Small intestine (tissue), 7 donors: Measurements from ENCODE around the gene ARL6IP4. TPM values are rescaled to one million over a fixed set of nuclear protein-coding genes. Genes with fewer than 3 reads are reported as not detected.

ENCODE experiments used
- DNase-seq, 2 donors: peaks; one replicate each; pipeline versions ENCODE4 v3.0.0 to v3.0.0-alpha.2; 2013
- FAIRE-seq: peaks from 2 replicates; lab custom pipeline; 2012; peaks lifted over from hg19 to GRCh38; lab: Jason Lieb, UNC
- H3K27ac ChIP-seq, 3 donors: one replicate each; pipeline ENCODE4 v1.5.1; 2013; ENCODE audit warnings: low read length in 2 of 3, mild to moderate bottlenecking in 2 of 3, control low read depth in 1 of 3, inconsistent platforms in 1 of 3, low read depth in 1 of 3, moderate library complexity in 1 of 3
- H3K27me3 ChIP-seq, 3 donors: one replicate each; pipeline ENCODE4 v1.6.1; 2013; ENCODE audit warnings: low read length in 3 of 3, inconsistent platforms in 1 of 3; ENCODE audit not compliant: control insufficient read depth in 3 of 3, insufficient read depth in 3 of 3
- H3K36me3 ChIP-seq, 3 donors: one replicate each; pipeline ENCODE4 v1.6.1; 2013; ENCODE audit warnings: low read length in 3 of 3, inconsistent platforms in 1 of 3, low read depth in 1 of 3, mild to moderate bottlenecking in 1 of 3, moderate library complexity in 1 of 3; ENCODE audit not compliant: control insufficient read depth in 3 of 3, insufficient read depth in 2 of 3
- H3K4me1 ChIP-seq, 3 donors: one replicate each; pipeline ENCODE4 v1.6.1; 2013; ENCODE audit warnings: low read length in 2 of 3, inconsistent platforms in 1 of 3, low read depth in 1 of 3, mild to moderate bottlenecking in 1 of 3, moderate library complexity in 1 of 3; ENCODE audit not compliant: control insufficient read depth in 3 of 3, insufficient read depth in 2 of 3
- H3K4me3 ChIP-seq, 3 donors: one replicate each; pipeline ENCODE4 v1.5.1; 2013; ENCODE audit warnings: low read length in 3 of 3, control low read depth in 1 of 3, inconsistent platforms in 1 of 3, low read depth in 1 of 3, mild to moderate bottlenecking in 1 of 3, moderate library complexity in 1 of 3
- H3K9me3 ChIP-seq, 2 donors: one replicate each; pipeline ENCODE4 v1.6.1; 2013; ENCODE audit warnings: low read depth in 1 of 2, low read length in 1 of 2; ENCODE audit not compliant: control insufficient read depth in 2 of 2, insufficient read depth in 1 of 2
- WGBS, 3 donors: extraction: QIAGEN DNeasy Blood & Tissue Kit; methylation state at CpG; one replicate each; pipeline ENCODE4 v1.1.7; 2013; 5-methylcytosine and 5-hydroxymethylcytosine counted together
- polyA plus RNA-seq, 4 donors: library from polyadenylated mRNA; stranded (reverse) in 3 of 4; unstranded in 1 of 4; fragments of 200-250 nt in 3 of 4; fragments of 120-200 nt in 1 of 4; gene quantifications; one replicate each; pipeline versions ENCODE4 v1.2.1 to v1.2.3, GENCODE V29; 2013
- donor health status: healthy with polysubstance abuse.
- donor health status: control.
- donor health status: control.
- donor health status: Bipolar disorder and iron deficiency.
- donor health status: healthy.

ARL6IP4 gene
- polyA plus RNA-seq, 4 donors = 197 to 434 (median 332) TPM

DNA sequence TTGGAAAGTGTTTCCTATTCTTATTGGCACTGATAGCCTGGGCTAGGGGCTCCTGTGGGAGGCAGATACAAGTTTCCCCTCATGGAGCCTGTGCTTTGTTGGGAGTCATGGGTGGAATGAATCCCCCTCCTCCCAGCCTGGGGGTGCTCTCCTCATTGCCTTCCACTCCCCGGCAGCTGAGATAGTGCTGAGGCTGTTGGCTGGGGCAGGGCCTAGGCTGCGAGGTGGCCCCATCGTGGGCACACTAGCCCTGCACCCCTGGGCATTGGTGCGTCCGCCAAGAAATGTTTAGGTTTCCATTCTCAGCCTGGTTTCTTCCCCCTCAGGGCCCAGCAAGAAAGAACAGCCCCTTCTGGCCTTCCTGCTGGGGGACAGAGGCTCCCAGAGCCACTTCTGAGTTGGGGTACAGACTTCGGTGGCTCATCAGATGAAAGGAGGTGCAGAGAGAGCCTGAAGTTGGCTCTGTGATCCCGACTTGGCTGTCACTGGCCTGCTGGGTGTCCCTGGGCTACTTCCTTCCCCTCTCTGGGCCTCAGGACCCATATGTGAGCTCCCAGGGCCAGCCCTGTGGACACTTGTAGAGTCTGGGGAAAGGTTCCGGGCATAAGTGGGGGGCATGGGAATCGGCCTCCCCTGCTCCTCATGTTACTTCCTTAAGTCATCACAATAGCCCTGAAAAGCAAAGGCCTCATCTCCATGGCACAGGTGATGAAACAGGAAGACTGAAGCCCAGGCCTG lies 2.7 kb upstream of the ARL6IP4 start:
- Histone ChIP-seq H3K4me1 (peaks cover 10 to 55% (median 10%) of the 10 kb centered on the region in 3 donors), H3K36me3 (peaks cover 0 to 48% (median 0%) of the 10 kb centered on the region in 3 donors), H3K9me3 (no peaks in the 10 kb centered on the region), H3K27ac (no peak overlapping the region), H3K4me3 (no peak overlapping the region), H3K27me3 (no peaks in the 10 kb centered on the region)
- DNase-seq (no peak), FAIRE-seq (no peak)
- 82 to 92% (median 85%) methylated on average over 9 of the region's 9 CpGs for WGBS, 3 donors

DNA sequence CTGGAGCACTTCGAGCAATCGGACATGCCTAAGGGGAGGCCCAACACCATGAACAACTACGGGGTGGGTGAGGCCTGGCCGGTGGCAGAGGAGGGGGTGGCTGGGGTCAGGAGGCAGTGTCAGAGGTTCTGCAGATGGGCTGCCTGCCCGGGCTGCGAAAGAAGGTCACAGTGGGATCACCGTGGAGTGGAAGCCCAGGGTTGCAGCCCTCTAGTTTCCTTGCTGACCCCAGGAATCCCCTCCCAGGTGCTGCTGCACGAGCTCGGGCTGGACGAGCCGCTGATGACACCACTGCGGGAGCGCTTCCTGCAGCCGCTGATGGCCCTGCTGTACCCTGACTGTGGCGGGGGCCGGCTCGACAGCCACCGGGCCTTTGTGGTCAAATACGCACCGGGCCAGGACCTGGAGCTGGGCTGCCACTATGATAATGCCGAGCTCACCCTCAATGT lies 1.9 kb upstream of the ARL6IP4 start:
- no peak for FAIRE-seq
- Histone ChIP-seq H3K4me3 (no peak overlapping the region), H3K4me1 (peaks cover 10 to 60% (median 10%) of the 10 kb centered on the region in 3 donors), H3K27ac (no peak overlapping the region), H3K9me3 (no peaks in the 10 kb centered on the region), H3K36me3 (peaks cover 0 to 55% (median 0%) of the 10 kb centered on the region in 3 donors), H3K27me3 (no peaks in the 10 kb centered on the region)
- 88 to 91% (median 89%) methylated on average over 19 to 21 of the region's 21 CpGs for WGBS, 3 donors
- DNase-seq = no peak

DNA sequence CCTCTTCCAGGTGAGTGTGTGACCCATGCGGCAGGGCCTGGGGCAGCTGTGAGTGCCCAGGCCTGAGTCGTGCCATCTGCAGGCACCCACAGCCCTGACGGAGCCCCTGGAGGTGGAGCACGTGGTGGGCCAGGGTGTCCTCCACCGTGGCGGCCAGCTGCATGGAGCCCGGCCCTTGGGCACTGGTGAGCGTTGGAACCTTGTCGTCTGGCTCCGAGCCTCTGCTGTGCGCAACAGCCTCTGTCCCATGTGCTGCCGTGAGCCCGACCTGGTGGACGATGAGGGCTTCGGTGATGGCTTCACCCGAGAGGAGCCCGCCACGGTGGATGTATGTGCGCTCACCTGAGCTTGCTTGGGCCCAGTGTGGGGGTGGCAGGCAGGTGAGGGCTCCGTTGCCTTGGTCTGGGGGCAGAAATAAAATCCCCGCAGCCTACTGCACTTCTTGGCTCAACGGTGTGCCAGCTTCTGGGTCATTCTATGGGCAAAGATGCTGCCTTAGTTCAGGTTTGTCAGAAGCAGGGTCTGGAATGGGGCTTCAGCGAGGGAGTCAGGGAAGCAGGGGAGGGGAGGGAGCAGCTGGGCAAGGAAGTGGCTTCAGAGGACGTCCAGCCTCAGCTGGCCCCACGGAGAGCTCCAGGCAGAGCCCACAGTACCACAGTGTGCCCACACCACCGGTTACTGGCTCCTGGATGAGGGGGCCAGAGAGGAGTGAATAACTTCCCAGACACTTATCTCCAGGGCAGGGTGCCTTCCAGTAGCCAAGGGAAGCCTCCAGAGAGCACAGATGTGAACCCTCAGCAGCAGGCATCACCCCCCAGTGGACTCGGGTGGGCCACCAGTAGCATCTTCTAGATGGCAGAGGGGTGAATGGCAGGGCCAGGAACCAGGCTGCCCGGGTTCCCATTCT lies 1.2 kb upstream of the ARL6IP4 start:
- Histone ChIP-seq H3K4me3 (peak overlapping the region in 2 of 3 donors; percentile 91 to 93), H3K9me3 (no peaks in the 10 kb centered on the region), H3K27me3 (no peaks in the 10 kb centered on the region), H3K4me1 (peaks cover 10 to 61% (median 10%) of the 10 kb centered on the region in 3 donors), H3K36me3 (peaks cover 0 to 60% (median 2%) of the 10 kb centered on the region in 3 donors), H3K27ac (peak overlapping the region in 2 of 3 donors; percentile 59 to 85)
- no peak for DNase-seq
- FAIRE-seq = no peak
- WGBS, 3 donors = 71 to 79% (median 75%) methylated on average over 27 to 28 of the region's 28 CpGs

DNA sequence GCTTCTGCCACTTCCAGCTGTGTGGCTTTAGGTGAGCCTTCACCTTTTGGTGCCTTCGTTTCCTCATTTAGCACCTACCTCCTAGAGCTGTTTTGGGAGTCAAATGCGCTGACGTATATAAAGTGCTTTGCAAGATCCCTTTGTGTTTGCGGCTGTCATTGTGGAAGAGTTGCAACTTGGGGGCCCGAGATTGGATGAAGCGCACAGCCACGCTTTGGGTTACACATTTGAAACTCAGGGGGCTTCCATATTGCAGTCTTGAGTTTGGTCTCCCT lies 636 bp upstream of the ARL6IP4 start:
- H3K4me3 ChIP-seq = peak overlapping the region; percentile 83 to 93 (median 91)
- peaks cover 10 to 67% (median 10%) of the 10 kb centered on the region in 3 donors for H3K4me1 ChIP-seq
- H3K27ac ChIP-seq = peak overlapping the region in 2 of 3 donors; percentile 59 to 85
- FAIRE-seq (no peak), DNase-seq (no peak)
- H3K36me3 ChIP-seq = peaks cover 0 to 65% (median 2%) of the 10 kb centered on the region in 3 donors
- H3K9me3 ChIP-seq = no peaks in the 10 kb centered on the region
- 4 to 6% (median 5%) methylated on average over 7 of the region's 7 CpGs for WGBS, 3 donors
- no peaks in the 10 kb centered on the region for H3K27me3 ChIP-seq

DNA sequence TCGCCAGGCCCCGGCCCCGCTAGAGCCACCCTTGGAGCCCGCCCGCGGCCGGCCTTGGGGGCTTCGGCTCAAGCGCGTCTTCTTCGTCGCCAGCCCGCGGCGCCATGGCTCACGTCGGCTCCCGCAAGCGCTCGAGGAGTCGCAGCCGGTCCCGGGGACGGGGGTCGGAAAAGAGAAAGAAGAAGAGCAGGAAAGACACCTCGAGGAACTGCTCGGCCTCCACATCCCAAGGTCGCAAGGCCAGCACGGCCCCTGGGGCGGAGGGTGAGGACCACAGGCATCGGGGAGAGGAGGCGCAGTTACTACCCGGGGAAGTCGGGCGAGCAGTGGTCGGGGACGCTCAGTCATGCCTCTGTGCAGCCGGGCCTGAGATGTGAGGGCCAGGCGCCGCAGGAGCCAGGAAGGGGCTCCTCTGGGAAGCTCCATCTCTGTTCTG lies 573 bp downstream of the ARL6IP4 start:
- peaks cover 0 to 72% (median 2%) of the 10 kb centered on the region in 3 donors for H3K36me3 ChIP-seq
- no peaks in the 10 kb centered on the region for H3K27me3 ChIP-seq
- DNase-seq (no peak), FAIRE-seq (no peak)
- H3K9me3 ChIP-seq = no peaks in the 10 kb centered on the region
- H3K4me1 ChIP-seq = peaks cover 7 to 68% (median 10%) of the 10 kb centered on the region in 3 donors
- 1 to 2% (median 1%) methylated on average over 32 to 40 of the region's 40 CpGs for WGBS, 3 donors
- H3K27ac ChIP-seq = peak overlapping the region; percentile 66 to 85 (median 72)
- peak overlapping the region; percentile 83 to 93 (median 91) for H3K4me3 ChIP-seq

DNA sequence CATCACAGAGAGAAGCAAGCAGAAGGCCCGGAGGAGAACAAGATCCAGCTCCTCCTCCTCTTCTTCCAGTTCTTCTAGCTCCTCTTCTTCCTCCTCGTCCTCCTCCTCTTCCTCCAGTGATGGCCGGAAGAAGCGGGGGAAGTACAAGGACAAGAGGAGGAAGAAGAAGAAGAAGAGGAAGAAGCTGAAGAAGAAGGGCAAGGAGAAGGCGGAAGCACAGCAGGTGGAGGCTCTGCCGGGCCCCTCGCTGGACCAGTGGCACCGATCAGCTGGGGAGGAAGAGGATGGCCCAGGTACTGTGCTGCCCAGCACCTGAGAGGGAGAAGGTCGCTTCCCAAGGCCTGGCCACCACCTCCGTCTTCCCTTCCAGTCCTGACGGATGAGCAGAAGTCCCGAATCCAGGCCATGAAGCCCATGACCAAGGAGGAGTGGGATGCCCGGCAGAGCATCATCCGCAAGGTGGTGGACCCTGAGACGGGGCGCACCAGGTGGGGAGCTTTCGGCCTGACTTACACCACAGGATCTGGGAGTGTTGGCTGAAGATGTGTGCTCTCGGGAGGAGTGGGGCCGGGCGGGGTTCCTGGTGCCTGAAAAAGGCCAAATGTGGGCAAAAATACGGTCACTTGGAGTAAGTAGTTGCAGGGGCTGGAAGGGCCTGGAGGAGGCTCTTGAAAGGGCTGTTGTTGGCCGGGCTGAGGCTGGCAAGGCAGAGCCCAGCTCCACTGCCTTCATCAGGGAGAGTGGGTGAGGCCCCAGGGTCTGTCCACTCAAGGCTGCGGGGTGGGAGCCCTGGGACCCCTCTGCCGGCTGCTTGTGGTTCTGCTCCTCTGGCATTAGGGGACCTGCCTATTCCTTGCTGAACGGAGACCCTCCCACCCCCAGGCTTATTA lies 1.4 kb downstream of the ARL6IP4 start:
- Histone ChIP-seq H3K4me1 (peaks cover 4 to 61% (median 10%) of the 10 kb centered on the region in 3 donors), H3K9me3 (no peaks in the 10 kb centered on the region), H3K27ac (peak overlapping the region in 2 of 3 donors; percentile 66 to 72), H3K27me3 (no peaks in the 10 kb centered on the region), H3K36me3 (peaks cover 0 to 72% (median 6%) of the 10 kb centered on the region in 3 donors), H3K4me3 (peak overlapping the region; percentile 83 to 93 (median 91))
- FAIRE-seq = no peak
- WGBS, 3 donors = 62 to 65% (median 64%) methylated on average over 24 to 25 of the region's 25 CpGs
- no peak for DNase-seq

DNA sequence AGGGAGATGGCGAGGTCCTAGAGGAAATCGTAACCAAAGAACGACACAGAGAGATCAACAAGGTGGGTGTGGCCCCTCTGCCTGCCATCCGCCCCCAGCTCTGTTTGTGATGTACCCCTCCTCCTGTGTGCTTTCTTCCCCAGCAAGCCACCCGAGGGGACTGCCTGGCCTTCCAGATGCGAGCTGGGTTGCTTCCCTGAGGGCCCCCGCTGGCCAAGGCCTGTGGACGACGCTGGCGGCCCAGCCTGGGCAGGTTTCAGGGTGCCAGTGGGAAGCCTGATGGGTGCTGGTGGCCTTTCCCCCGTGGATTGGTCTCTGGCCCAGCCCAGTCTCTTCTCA lies 2.0 kb downstream of the ARL6IP4 start:
- no peak for FAIRE-seq
- 71 to 80% (median 78%) methylated on average over 11 of the region's 11 CpGs for WGBS, 3 donors
- H3K27me3 ChIP-seq = no peaks in the 10 kb centered on the region
- peaks cover 0 to 72% (median 6%) of the 10 kb centered on the region in 3 donors for H3K36me3 ChIP-seq
- peaks cover 4 to 58% (median 10%) of the 10 kb centered on the region in 3 donors for H3K4me1 ChIP-seq
- H3K4me3 ChIP-seq = peak overlapping the region in 1 of 3 donors; percentile 91
- no peaks in the 10 kb centered on the region for H3K9me3 ChIP-seq
- no peak for DNase-seq
- H3K27ac ChIP-seq = no peak overlapping the region
